HepG2 (cell line): ENCODE data around the gene TMBIM4. TPM values are rescaled to one million over a fixed set of nuclear protein-coding genes. Genes with fewer than 3 reads are reported as not detected.

ENCODE experiments used
- EP300 ChIP-seq, 3 experiments: sonication (generic) in 1 of 3; formaldehyde crosslinking in 1 of 3; IDR thresholded peaks; 2 replicates each; pipeline versions ENCODE4 v1.5.1 to v1.6.1; 2011 to 2020; ENCODE audit warnings: low read depth in 2 of 3, low read length in 2 of 3, borderline replicate concordance in 1 of 3, improper control_type of control experiment in 1 of 3, mild to moderate bottlenecking in 1 of 3, missing genetic modification reagents in 1 of 3, moderate library complexity in 1 of 3
- GABPA ChIP-seq, 2 experiments: IDR thresholded peaks; 2 replicates each; pipeline ENCODE4 v1.6.1; 2011 to 2016; ENCODE audit warnings: low read depth in 2 of 2, low read length in 1 of 2, missing biosample characterization in 1 of 2, missing genetic modification characterization in 1 of 2
- NFATC3 ChIP-seq: sonication (generic); formaldehyde crosslinking; IDR thresholded peaks from 2 replicates; pipeline ENCODE4 v1.5.1; 2020; ENCODE audit warnings: mild to moderate bottlenecking, missing genetic modification reagents
- POLR2G ChIP-seq: fragments of 200-400 bp; formaldehyde crosslinking; IDR thresholded peaks from 2 replicates; pipeline ENCODE4 v1.6.1; 2018; ENCODE audit warnings: mild to moderate bottlenecking, low read depth, low read length, moderate library complexity
- SNAPC4 ChIP-seq: sonication (generic); formaldehyde crosslinking; IDR thresholded peaks from 2 replicates; pipeline ENCODE4 v1.4.0; 2020; ENCODE audit warnings: mild to moderate bottlenecking, missing genetic modification reagents
- TFDP2 ChIP-seq: sonication (generic); formaldehyde crosslinking; IDR thresholded peaks from 2 replicates; pipeline ENCODE4 v1.4.0; 2020; ENCODE audit warnings: missing genetic modification reagents
- ZNF609 ChIP-seq: sonication (generic); formaldehyde crosslinking; IDR thresholded peaks from 2 replicates; pipeline ENCODE4 v1.4.0; 2020; ENCODE audit warnings: mild to moderate bottlenecking, missing genetic modification reagents, borderline replicate concordance
- ZNF761 ChIP-seq: sonication (generic); formaldehyde crosslinking; conservative IDR thresholded peaks from 2 replicates; pipeline ENCODE4 v1.4.0; 2020; ENCODE audit warnings: mild to moderate bottlenecking, missing genetic modification reagents
- ZNF839 ChIP-seq: sonication (generic); formaldehyde crosslinking; IDR thresholded peaks from 2 replicates; pipeline ENCODE4 v1.4.0; 2020; ENCODE audit warnings: missing genetic modification reagents, mild to moderate bottlenecking, borderline replicate concordance
- polyA plus RNA-seq, 8 experiments: library from polyadenylated mRNA; depleted of rRNA in 3 of 8; stranded (reverse) in 7 of 8; unstranded in 1 of 8; fragments of >200 nt; fragmentation: Illumina TruSeq in 4 of 8; extraction: Trizol in 4 of 8; gene quantifications; 2 replicates each; pipeline versions ENCODE4 v1.2.1 to v1.2.3, GENCODE V29; 2011 to 2016; ENCODE audit warnings: low read depth in 4 of 8, missing spikeins in 1 of 8, mixed read lengths in 1 of 8; ENCODE audit not compliant: insufficient read depth in 1 of 8
- total RNA-seq, 5 experiments: library from RNA; depleted of rRNA; stranded (reverse); fragments of >200 nt; fragmentation: Illumina TruSeq; extraction: Trizol; gene quantifications; 2 replicates each; pipeline ENCODE4 v1.2.3, GENCODE V29; 2016; ENCODE audit warnings: low read depth in 1 of 5
- TF ChIP-seq, protein P1 (sequence below): IDR thresholded peaks from 2 replicates; pipeline ENCODE4 v1.6.1; 2016; ENCODE audit warnings: mild to moderate bottlenecking, missing biosample characterization, missing genetic modification reagents

TMBIM4 gene
- total and polyA plus RNA-seq, 2 of the 13 experiments (the other 11 are each of a cell fraction or from before 2014, with no cell fraction given) = 60.5 to 67.7 TPM

DNA sequence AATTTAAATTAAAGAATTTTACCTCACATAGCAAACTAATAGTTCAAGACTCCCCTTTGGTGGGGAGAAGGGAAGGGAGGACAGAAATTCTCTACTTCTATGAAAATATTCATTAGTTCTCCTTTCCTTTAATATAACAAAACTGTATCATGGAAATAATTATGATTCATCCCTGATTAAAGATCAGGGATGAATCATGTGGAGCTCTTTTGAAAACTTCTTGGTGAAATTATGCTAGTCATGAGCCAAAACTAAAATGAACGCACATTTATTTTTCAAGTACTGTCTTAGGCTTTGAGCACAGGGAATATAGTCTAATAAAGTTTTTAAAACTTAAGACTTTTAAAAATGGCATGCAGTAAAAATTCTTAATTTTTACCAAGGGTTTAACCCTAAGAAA is 17.1 kb downstream of the TMBIM4 start (continued):
- TF ChIP-seq NFATC3 (CRISPR knock-in tag) (no peak), GABPA (IDR thresholded peaks at IDR 0.05; ENCODE audit: low read depth, low read length) (no peak), GABPA (CRISPR knock-in tag; IDR thresholded peaks at IDR 0.05; ENCODE audit: low read depth) (no peak), ZNF761 (no peak), ZNF609 (CRISPR knock-in tag) (no peak), TFDP2 (CRISPR knock-in tag) (no peak), POLR2G (no peak), ZNF839 (CRISPR knock-in tag) (no peak), SNAPC4 (CRISPR knock-in tag) (no peak), EP300 (IDR thresholded peaks at IDR 0.05; ENCODE audit: low read depth in 2 of 2, low read length in 2 of 2) (no peak), EP300 (CRISPR knock-in tag; IDR thresholded peaks at IDR 0.05; ENCODE audit: borderline replicate concordance) (no peak)
- TF ChIP-seq, protein P1, sequence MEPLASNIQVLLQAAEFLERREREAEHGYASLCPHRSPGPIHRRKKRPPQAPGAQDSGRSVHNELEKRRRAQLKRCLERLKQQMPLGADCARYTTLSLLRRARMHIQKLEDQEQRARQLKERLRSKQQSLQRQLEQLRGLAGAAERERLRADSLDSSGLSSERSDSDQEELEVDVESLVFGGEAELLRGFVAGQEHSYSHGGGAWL = no peak
